Measurements from ENCODE around the gene PSME3.

The PSME3 gene

GRCh38 chr17:42835732-42836131, 2.5 kb downstream of the PSME3 start:
- CTCF ChIA-PET: no interaction called here
- TF ChIP-seq NFRKB (IDR thresholded peaks at IDR 0.05) (no peak), PKNOX1 (IDR thresholded peaks at IDR 0.05) (no peak), FOXM1 (IDR thresholded peaks at IDR 0.05; ENCODE audit: borderline replicate concordance) (no peak), ZNF384 (IDR thresholded peaks at IDR 0.05) (no peak), CTBP1 (IDR thresholded peaks at IDR 0.05; ENCODE audit: borderline replicate concordance) (no peak)
- DNase-seq (ENCODE audit: extremely low spot score): no peak
- POLR2A ChIA-PET: interaction anchor here (4.4 kb wide), 1 partner anchor 12 kb away, joined by 45 read pairs; the partner anchor contains the start of gene BECN1

- ChIA-PET POLR2A (interaction anchor here (1.5 to 2.5 kb wide), 3 partner anchors 9 to 156 kb away, joined by 7 to 10 read pairs (median 9); partner anchors contain the start of genes BECN1, PSME3 and RPL27), CTCF (interaction anchor here (1.0 to 1.4 kb wide), 2 partner anchors 22 to 97 kb away, joined by 3 to 4 read pairs; no protein-coding TSS in a partner anchor)
- TF ChIP-seq ELF4 (IDR thresholded peaks at IDR 0.05) (no peak), NFRKB (IDR thresholded peaks at IDR 0.05) (no peak), ARNT (IDR thresholded peaks at IDR 0.05) (no peak), FOXM1 (IDR thresholded peaks at IDR 0.05; ENCODE audit: borderline replicate concordance) (no peak), LEF1 (IDR thresholded peaks at IDR 0.05; ENCODE audit: borderline replicate concordance) (no peak), HDGF (IDR thresholded peaks at IDR 0.05; ENCODE audit: borderline replicate concordance) (no peak), CTBP1 (IDR thresholded peaks at IDR 0.05; ENCODE audit: borderline replicate concordance) (no peak), SP1 (IDR thresholded peaks at IDR 0.05) (no peak)
- no peak for DNase-seq (ENCODE audit: extremely low spot score)
These were observed 8.9 kb downstream of the PSME3 start for GRCh38 chr17:42841975-42842685.

GRCh38 chr17:42843358-42843934, 10.2 kb downstream of the PSME3 start:
- POLR2A ChIA-PET: interaction anchor here (1.7 to 3.5 kb wide), 3 partner anchors 10 to 155 kb away, joined by 7 to 18 read pairs (median 10); partner anchors contain the start of genes BECN1, PSME3 and RPL27
- TF ChIP-seq FOXK2 (IDR thresholded peaks at IDR 0.05): no peak
- no peak for TF ChIP-seq CTBP1 (IDR thresholded peaks at IDR 0.05; ENCODE audit: borderline replicate concordance)
- TF ChIP-seq FOXM1 (IDR thresholded peaks at IDR 0.05; ENCODE audit: borderline replicate concordance): no peak
- TF ChIP-seq SP1 (IDR thresholded peaks at IDR 0.05): no peak
- CTCF ChIA-PET: interaction anchor here (0.6 to 1.7 kb wide), 12 partner anchors 10 to 274 kb away, joined by 3 to 7 read pairs (median 4); partner anchors contain the start of genes BECN1, PSME3 and RPL27
- peak; percentile 71 for DNase-seq (ENCODE audit: extremely low spot score)

GRCh38 chr17:42844271-42844670, 11.1 kb downstream of the PSME3 start, which contains the start of gene AOC2:
TSS of gene AOC2 (plus strand) at chr17:42844580. CDS start at chr17:42844627, 47 bp downstream.
- CTCF ChIA-PET: interaction anchor here (0.8 to 1.7 kb wide), 3 partner anchors 77 to 93 kb away, joined by 3 to 4 read pairs (median 4); no protein-coding TSS in a partner anchor
- no peak for DNase-seq (ENCODE audit: extremely low spot score)
- no peak for TF ChIP-seq SP1 (IDR thresholded peaks at IDR 0.05)
- no peak for TF ChIP-seq NFRKB (IDR thresholded peaks at IDR 0.05)
- TF ChIP-seq ARNT (IDR thresholded peaks at IDR 0.05): no peak
- no peak for TF ChIP-seq PKNOX1 (IDR thresholded peaks at IDR 0.05)
- TF ChIP-seq FOXM1 (IDR thresholded peaks at IDR 0.05; ENCODE audit: borderline replicate concordance): no peak
- no peak for TF ChIP-seq LEF1 (IDR thresholded peaks at IDR 0.05; ENCODE audit: borderline replicate concordance)
- TF ChIP-seq ELF4 (IDR thresholded peaks at IDR 0.05): no peak
- no peak for TF ChIP-seq CTBP1 (IDR thresholded peaks at IDR 0.05; ENCODE audit: borderline replicate concordance)
- no peak for TF ChIP-seq SUZ12 (IDR thresholded peaks at IDR 0.05)
- POLR2A ChIA-PET: interaction anchor here (3.5 kb wide), 1 partner anchor 11 kb away, joined by 18 read pairs; the partner anchor contains the start of gene PSME3

- DNase-seq (ENCODE audit: extremely low spot score): no peak
- ChIA-PET CTCF (interaction anchor here (0.8 to 1.8 kb wide), 3 partner anchors 76 to 93 kb away, joined by 3 to 5 read pairs (median 4); no protein-coding TSS in a partner anchor), POLR2A (interaction anchor here (0.6 to 3.5 kb wide), 9 partner anchors 9 to 523 kb away, joined by 3 to 18 read pairs (median 3); partner anchors contain the start of genes BECN1, PSME3 and RPL27)
- TF ChIP-seq BHLHE40 (IDR thresholded peaks at IDR 0.05; ENCODE audit: borderline replicate concordance) (no peak), ARNT (IDR thresholded peaks at IDR 0.05) (no peak), SUZ12 (IDR thresholded peaks at IDR 0.05) (no peak), NFRKB (IDR thresholded peaks at IDR 0.05) (no peak), PKNOX1 (IDR thresholded peaks at IDR 0.05) (no peak), LEF1 (IDR thresholded peaks at IDR 0.05; ENCODE audit: borderline replicate concordance) (no peak), TARDBP (IDR thresholded peaks at IDR 0.05) (no peak), ELF4 (IDR thresholded peaks at IDR 0.05) (no peak)
These were observed 11.8 kb downstream of the PSME3 start for GRCh38 chr17:42844761-42845555.

GRCh38 chr17:42845556-42845917, 12.3 kb downstream of the PSME3 start:
- DNase-seq (ENCODE audit: extremely low spot score): no peak
- POLR2A ChIA-PET: interaction anchor here (0.6 to 3.5 kb wide), 8 partner anchors 9 to 523 kb away, joined by 3 to 18 read pairs (median 3); partner anchors contain the start of genes BECN1, PSME3 and RPL27
- TF ChIP-seq L3MBTL2 (conservative IDR thresholded peaks at IDR 0.05): no peak
- TF ChIP-seq SP1 (IDR thresholded peaks at IDR 0.05): no peak
- TF ChIP-seq FOXA1 (IDR thresholded peaks at IDR 0.05): no peak
- no peak for TF ChIP-seq NFRKB (IDR thresholded peaks at IDR 0.05)
- no peak for TF ChIP-seq SUZ12 (IDR thresholded peaks at IDR 0.05)
- TF ChIP-seq ZNF384 (IDR thresholded peaks at IDR 0.05): no peak
- TF ChIP-seq ELF4 (IDR thresholded peaks at IDR 0.05): no peak
- no peak for TF ChIP-seq HDGF (IDR thresholded peaks at IDR 0.05; ENCODE audit: borderline replicate concordance)
- TF ChIP-seq FOXM1 (IDR thresholded peaks at IDR 0.05; ENCODE audit: borderline replicate concordance): no peak
- no peak for TF ChIP-seq PKNOX1 (IDR thresholded peaks at IDR 0.05)
- TF ChIP-seq CTBP1 (IDR thresholded peaks at IDR 0.05; ENCODE audit: borderline replicate concordance): no peak
- no peak for TF ChIP-seq FOXK2 (IDR thresholded peaks at IDR 0.05)
- CTCF ChIA-PET: interaction anchor here (1.8 kb wide), 1 partner anchor 92 kb away, joined by 5 read pairs; no protein-coding TSS in a partner anchor

Measured in HEK293T (cell line).